ENCODE results near the gene GSTT4. TPM values are rescaled to one million over a fixed set of nuclear protein-coding genes. Genes with fewer than 3 reads are reported as not detected.

The GSTT4 gene
- total and polyA plus RNA-seq, 2 of the 13 experiments (the other 11 are each of a cell fraction or from before 2014, with no cell fraction given), result 0.59 to 0.62 TPM

DNA sequence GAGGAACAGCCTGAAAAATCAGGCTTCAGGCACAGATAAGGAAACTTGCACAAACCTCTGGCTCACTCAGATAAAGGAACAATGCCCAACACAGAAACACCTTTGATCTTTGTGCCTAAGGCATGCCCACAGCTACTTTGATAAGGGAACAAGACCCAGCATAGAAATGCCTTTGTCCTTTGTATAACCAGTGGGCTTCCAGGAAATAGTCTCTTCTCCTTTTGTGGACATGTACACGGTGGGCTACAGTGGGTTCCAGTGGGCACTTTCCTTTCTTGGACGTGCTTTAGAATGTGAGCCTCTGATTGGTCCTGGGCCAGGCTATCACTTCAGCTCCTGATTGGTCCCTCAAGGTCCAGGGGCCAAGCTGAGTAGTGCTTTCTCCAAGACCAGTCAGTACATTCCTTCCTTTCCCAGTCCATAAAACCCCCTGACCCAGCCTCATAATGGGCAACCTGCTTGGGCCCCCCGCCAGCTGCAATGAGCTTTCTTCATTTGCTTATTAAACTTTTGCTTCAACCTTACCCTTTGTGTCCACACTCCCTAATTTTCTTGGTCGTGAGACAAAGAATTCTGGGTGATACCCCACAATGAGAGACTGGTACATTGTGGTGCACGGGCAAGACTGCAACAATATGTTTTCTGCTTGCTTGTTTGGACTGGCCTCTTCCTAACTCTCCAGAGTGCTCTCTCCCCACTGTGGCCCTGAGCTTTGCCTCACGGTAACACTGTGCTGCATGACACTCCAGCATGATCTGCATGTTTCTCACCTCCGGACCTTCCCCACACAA, 4.2 kb upstream of the GSTT4 start (continued):
- no peak for TF ChIP-seq SP140L (CRISPR knock-in tag; IDR thresholded peaks at IDR 0.05; ENCODE audit: borderline replicate concordance)
- TF ChIP-seq ZNF260 (CRISPR knock-in tag; IDR thresholded peaks at IDR 0.05; ENCODE audit: borderline replicate concordance, low read depth), result no peak
- no peak for TF ChIP-seq SMARCE1 (IDR thresholded peaks at IDR 0.05; ENCODE audit: borderline replicate concordance)
- TF ChIP-seq ZSCAN31 (CRISPR knock-in tag; IDR thresholded peaks at IDR 0.05; ENCODE audit: low read depth), result peak; percentile 48; the same call in 1 of the 2 replicates
- no peak for TF ChIP-seq TP53 (CRISPR knock-in tag; conservative IDR thresholded peaks at IDR 0.05)
- no peak for TF ChIP-seq ZNF850 (CRISPR knock-in tag; conservative IDR thresholded peaks at IDR 0.05)
- no peak for TF ChIP-seq NFKBIZ (CRISPR knock-in tag; IDR thresholded peaks at IDR 0.05)
- no peak for TF ChIP-seq CHCHD3 (CRISPR knock-in tag; IDR thresholded peaks at IDR 0.05)
- TF ChIP-seq, protein P1, sequence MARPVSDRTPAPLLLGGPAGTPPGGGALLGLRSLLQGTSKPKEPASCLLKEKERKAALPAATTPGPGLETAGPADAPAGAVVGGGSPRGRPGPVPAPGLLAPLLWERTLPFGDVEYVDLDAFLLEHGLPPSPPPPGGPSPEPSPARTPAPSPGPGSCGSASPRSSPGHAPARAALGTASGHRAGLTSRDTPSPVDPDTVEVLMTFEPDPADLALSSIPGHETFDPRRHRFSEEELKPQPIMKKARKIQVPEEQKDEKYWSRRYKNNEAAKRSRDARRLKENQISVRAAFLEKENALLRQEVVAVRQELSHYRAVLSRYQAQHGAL (CRISPR knock-in tag; IDR thresholded peaks at IDR 0.05; ENCODE audit: not compliant biosample characterization), result no peak
- TF ChIP-seq, protein P2, sequence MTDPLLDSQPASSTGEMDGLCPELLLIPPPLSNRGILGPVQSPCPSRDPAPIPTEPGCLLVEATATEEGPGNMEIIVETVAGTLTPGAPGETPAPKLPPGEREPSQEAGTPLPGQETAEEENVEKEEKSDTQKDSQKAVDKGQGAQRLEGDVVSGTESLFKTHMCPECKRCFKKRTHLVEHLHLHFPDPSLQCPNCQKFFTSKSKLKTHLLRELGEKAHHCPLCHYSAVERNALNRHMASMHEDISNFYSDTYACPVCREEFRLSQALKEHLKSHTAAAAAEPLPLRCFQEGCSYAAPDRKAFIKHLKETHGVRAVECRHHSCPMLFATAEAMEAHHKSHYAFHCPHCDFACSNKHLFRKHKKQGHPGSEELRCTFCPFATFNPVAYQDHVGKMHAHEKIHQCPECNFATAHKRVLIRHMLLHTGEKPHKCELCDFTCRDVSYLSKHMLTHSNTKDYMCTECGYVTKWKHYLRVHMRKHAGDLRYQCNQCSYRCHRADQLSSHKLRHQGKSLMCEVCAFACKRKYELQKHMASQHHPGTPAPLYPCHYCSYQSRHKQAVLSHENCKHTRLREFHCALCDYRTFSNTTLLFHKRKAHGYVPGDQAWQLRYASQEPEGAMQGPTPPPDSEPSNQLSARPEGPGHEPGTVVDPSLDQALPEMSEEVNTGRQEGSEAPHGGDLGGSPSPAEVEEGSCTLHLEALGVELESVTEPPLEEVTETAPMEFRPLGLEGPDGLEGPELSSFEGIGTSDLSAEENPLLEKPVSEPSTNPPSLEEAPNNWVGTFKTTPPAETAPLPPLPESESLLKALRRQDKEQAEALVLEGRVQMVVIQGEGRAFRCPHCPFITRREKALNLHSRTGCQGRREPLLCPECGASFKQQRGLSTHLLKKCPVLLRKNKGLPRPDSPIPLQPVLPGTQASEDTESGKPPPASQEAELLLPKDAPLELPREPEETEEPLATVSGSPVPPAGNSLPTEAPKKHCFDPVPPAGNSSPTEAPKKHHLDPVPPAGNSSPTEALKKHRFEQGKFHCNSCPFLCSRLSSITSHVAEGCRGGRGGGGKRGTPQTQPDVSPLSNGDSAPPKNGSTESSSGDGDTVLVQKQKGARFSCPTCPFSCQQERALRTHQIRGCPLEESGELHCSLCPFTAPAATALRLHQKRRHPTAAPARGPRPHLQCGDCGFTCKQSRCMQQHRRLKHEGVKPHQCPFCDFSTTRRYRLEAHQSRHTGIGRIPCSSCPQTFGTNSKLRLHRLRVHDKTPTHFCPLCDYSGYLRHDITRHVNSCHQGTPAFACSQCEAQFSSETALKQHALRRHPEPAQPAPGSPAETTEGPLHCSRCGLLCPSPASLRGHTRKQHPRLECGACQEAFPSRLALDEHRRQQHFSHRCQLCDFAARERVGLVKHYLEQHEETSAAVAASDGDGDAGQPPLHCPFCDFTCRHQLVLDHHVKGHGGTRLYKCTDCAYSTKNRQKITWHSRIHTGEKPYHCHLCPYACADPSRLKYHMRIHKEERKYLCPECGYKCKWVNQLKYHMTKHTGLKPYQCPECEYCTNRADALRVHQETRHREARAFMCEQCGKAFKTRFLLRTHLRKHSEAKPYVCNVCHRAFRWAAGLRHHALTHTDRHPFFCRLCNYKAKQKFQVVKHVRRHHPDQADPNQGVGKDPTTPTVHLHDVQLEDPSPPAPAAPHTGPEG (CRISPR knock-in tag; IDR thresholded peaks at IDR 0.05), result no peak
- TF ChIP-seq, protein P3, sequence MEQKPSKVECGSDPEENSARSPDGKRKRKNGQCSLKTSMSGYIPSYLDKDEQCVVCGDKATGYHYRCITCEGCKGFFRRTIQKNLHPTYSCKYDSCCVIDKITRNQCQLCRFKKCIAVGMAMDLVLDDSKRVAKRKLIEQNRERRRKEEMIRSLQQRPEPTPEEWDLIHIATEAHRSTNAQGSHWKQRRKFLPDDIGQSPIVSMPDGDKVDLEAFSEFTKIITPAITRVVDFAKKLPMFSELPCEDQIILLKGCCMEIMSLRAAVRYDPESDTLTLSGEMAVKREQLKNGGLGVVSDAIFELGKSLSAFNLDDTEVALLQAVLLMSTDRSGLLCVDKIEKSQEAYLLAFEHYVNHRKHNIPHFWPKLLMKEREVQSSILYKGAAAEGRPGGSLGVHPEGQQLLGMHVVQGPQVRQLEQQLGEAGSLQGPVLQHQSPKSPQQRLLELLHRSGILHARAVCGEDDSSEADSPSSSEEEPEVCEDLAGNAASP (CRISPR knock-in tag; IDR thresholded peaks at IDR 0.05; ENCODE audit: borderline replicate concordance), result peak; percentile 54; the same call in 1 of the 2 replicates
- no peak for TF ChIP-seq TBX3 (IDR thresholded peaks at IDR 0.05; ENCODE audit: borderline replicate concordance)
- no peak for TF ChIP-seq SP1 (IDR thresholded peaks at IDR 0.05)
- 0 out of 2 replicates have a peak, but pooled peaks have one; percentile 11 for TF ChIP-seq SP1 (CRISPR knock-in tag; IDR thresholded peaks at IDR 0.05)
- TF ChIP-seq ZNF724P (CRISPR knock-in tag; IDR thresholded peaks at IDR 0.05; ENCODE audit: borderline replicate concordance), result 0 out of 2 replicates have a peak, but pooled peaks have one; percentile 52
- no peak for TF ChIP-seq MTA3 (CRISPR knock-in tag; IDR thresholded peaks at IDR 0.05)
- no peak; the same call in 1 of the 2 replicates for TF ChIP-seq BORCS8-MEF2B (CRISPR knock-in tag; IDR thresholded peaks at IDR 0.05)
- TF ChIP-seq, protein P4, sequence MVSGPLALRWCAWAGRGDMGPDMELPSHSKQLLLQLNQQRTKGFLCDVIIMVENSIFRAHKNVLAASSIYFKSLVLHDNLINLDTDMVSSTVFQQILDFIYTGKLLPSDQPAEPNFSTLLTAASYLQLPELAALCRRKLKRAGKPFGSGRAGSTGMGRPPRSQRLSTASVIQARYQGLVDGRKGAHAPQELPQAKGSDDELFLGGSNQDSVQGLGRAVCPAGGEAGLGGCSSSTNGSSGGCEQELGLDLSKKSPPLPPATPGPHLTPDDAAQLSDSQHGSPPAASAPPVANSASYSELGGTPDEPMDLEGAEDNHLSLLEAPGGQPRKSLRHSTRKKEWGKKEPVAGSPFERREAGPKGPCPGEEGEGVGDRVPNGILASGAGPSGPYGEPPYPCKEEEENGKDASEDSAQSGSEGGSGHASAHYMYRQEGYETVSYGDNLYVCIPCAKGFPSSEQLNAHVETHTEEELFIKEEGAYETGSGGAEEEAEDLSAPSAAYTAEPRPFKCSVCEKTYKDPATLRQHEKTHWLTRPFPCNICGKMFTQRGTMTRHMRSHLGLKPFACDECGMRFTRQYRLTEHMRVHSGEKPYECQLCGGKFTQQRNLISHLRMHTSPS (CRISPR knock-in tag; IDR thresholded peaks at IDR 0.05; ENCODE audit: low read depth), result peak; percentile 83
- TF ChIP-seq ARID2 (CRISPR knock-in tag; IDR thresholded peaks at IDR 0.05; ENCODE audit: borderline replicate concordance), result no peak
- no peak for TF ChIP-seq ZNF746 (CRISPR knock-in tag; IDR thresholded peaks at IDR 0.05)
- TF ChIP-seq ZFY (CRISPR knock-in tag; IDR thresholded peaks at IDR 0.05), result no peak

All from HepG2 (cell line).